ENCODE results near the gene GARIN6.
"Not testable (repeated sequence)": the region's sequence is repeated elsewhere in the genome, so short reads cannot be mapped to it uniquely, and the experiment has no call there.

GARIN6 gene

GRCh38 chr12:99647453-99647852 lies at the start of gene GARIN6:
Gene GARIN6, plus strand, starts transcription at chr12:99647753. Its CDS starts 422 bp downstream, at chr12:99648175.
- no peak for DNase-seq (ENCODE audit: low read depth in 1 of 2, low spot score in 1 of 2)

- no peak for DNase-seq (ENCODE audit: low read depth in 1 of 2, low spot score in 1 of 2)
These were observed 48.8 kb upstream of the GARIN6 start for GRCh38 chr12:99598785-99599184.

GRCh38 chr12:99600388-99600787 lies 47.2 kb upstream of the GARIN6 start:
- DNase-seq (ENCODE audit: low read depth in 1 of 2, low spot score in 1 of 2) = no peak

GRCh38 chr12:99609455-99610181 lies 37.9 kb upstream of the GARIN6 start:
- no peak for DNase-seq (ENCODE audit: low read depth in 1 of 2, low spot score in 1 of 2)

GRCh38 chr12:99611117-99611516 lies 36.4 kb upstream of the GARIN6 start:
- DNase-seq (ENCODE audit: low read depth in 1 of 2, low spot score in 1 of 2) = no peak

GRCh38 chr12:99611599-99611998 lies 36.0 kb upstream of the GARIN6 start:
- no peak for DNase-seq (ENCODE audit: low read depth in 1 of 2, low spot score in 1 of 2)

- DNase-seq (ENCODE audit: low read depth in 1 of 2, low spot score in 1 of 2) = no peak
These were observed 28.9 kb upstream of the GARIN6 start for GRCh38 chr12:99618657-99619056.

GRCh38 chr12:99619389-99620158 lies 28.0 kb upstream of the GARIN6 start:
- no peak for DNase-seq (ENCODE audit: low read depth in 1 of 2, low spot score in 1 of 2)

GRCh38 chr12:99620159-99620479 lies 27.4 kb upstream of the GARIN6 start:
- DNase-seq (ENCODE audit: low read depth in 1 of 2, low spot score in 1 of 2) = no peak

GRCh38 chr12:99624591-99624990 lies 23.0 kb upstream of the GARIN6 start:
- DNase-seq (ENCODE audit: low read depth in 1 of 2, low spot score in 1 of 2) = not testable (repeated sequence)

GRCh38 chr12:99627459-99627858 lies 20.1 kb upstream of the GARIN6 start:
- DNase-seq (ENCODE audit: low read depth in 1 of 2, low spot score in 1 of 2) = no peak

- DNase-seq (ENCODE audit: low read depth in 1 of 2, low spot score in 1 of 2) = no peak
These were observed 2.9 kb upstream of the GARIN6 start for GRCh38 chr12:99644629-99645028.

- DNase-seq (ENCODE audit: low read depth in 1 of 2, low spot score in 1 of 2) = no peak
These were observed 630 bp downstream of the GARIN6 start for GRCh38 chr12:99648183-99648582.

GRCh38 chr12:99649551-99649950 lies 2.0 kb downstream of the GARIN6 start:
- no peak for DNase-seq (ENCODE audit: low read depth in 1 of 2, low spot score in 1 of 2)

- no peak for DNase-seq (ENCODE audit: low read depth in 1 of 2, low spot score in 1 of 2)
These were observed 11.3 kb downstream of the GARIN6 start for GRCh38 chr12:99658671-99659349.

- no peak for DNase-seq (ENCODE audit: low read depth in 1 of 2, low spot score in 1 of 2)
These were observed 23.1 kb downstream of the GARIN6 start for GRCh38 chr12:99670635-99671034.

- no peak for DNase-seq (ENCODE audit: low read depth in 1 of 2, low spot score in 1 of 2)
These were observed 32.7 kb downstream of the GARIN6 start for GRCh38 chr12:99680276-99680675.

- DNase-seq (ENCODE audit: low read depth in 1 of 2, low spot score in 1 of 2) = no peak
These were observed 38.6 kb downstream of the GARIN6 start for GRCh38 chr12:99686142-99686541.

- DNase-seq (ENCODE audit: low read depth in 1 of 2, low spot score in 1 of 2) = no peak
These were observed 47.5 kb downstream of the GARIN6 start for GRCh38 chr12:99695050-99695449.

Data from activated CD4-positive, alpha-beta T cell treated with anti-CD3 and anti-CD28 coated beads, Interleukin-2, amount 50 U/mL, for 24 hours (primary cell).